Measurements from ENCODE around the gene ARSG.
A peak's percentile ranks its signal among the peaks of the same experiment; 100 is the strongest.

The ARSG gene

GRCh38 chr17:68427575-68427974 lies 136.3 kb downstream of the ARSG start:
- no peak overlapping the region for H3K27ac ChIP-seq
- no peak for TF ChIP-seq CTCF (conservative IDR thresholded peaks at IDR 0.05)

GRCh38 chr17:68428498-68429172 lies 137.3 kb downstream of the ARSG start:
- H3K27ac ChIP-seq: no peak overlapping the region
- TF ChIP-seq CTCF (conservative IDR thresholded peaks at IDR 0.05): no peak

- TF ChIP-seq CTCF (conservative IDR thresholded peaks at IDR 0.05): no peak
- no peak overlapping the region for H3K27ac ChIP-seq
Observed at GRCh38 chr17:68429881-68430280, 138.6 kb downstream of the ARSG start.

- no peak for TF ChIP-seq CTCF (conservative IDR thresholded peaks at IDR 0.05)
- H3K27ac ChIP-seq: no peak overlapping the region
Observed at GRCh38 chr17:68431045-68431608, 139.8 kb downstream of the ARSG start.

GRCh38 chr17:68431661-68432071 lies 140.4 kb downstream of the ARSG start:
- TF ChIP-seq CTCF (conservative IDR thresholded peaks at IDR 0.05): peak; percentile 63
- no peak overlapping the region for H3K27ac ChIP-seq

GRCh38 chr17:68432086-68432864 lies 141.0 kb downstream of the ARSG start:
- no peak overlapping the region for H3K27ac ChIP-seq
- TF ChIP-seq CTCF (conservative IDR thresholded peaks at IDR 0.05): peak; percentile 30

GRCh38 chr17:68433211-68433610 lies 141.9 kb downstream of the ARSG start:
- TF ChIP-seq CTCF (conservative IDR thresholded peaks at IDR 0.05): no peak
- no peak overlapping the region for H3K27ac ChIP-seq

All from VCaP (cell line).